SU-DHL-6 (cell line): ENCODE results near the gene ESR1.

Source experiments
- EZH2phosphoT487 ChIP-seq: fragments of 200-600 bp; sonication (generic), shearing (Covaris generic); conservative IDR thresholded peaks from 2 replicates; pipeline ENCODE4 v1.6.1; 2018; ENCODE audit warnings: mild to moderate bottlenecking, antibody characterized with exemption, low read length, moderate library complexity, mixed read lengths
- TF ChIP-seq, protein P1 (sequence below): fragments of 200-600 bp; sonication (generic); IDR thresholded peaks from one replicate; pipeline ENCODE4 v1.5.1; 2017; ENCODE audit warnings: antibody characterized with exemption, mild to moderate bottlenecking, low read length, moderate library complexity; ENCODE audit not compliant: insufficient read depth, poor library complexity, severe bottlenecking

DNA sequence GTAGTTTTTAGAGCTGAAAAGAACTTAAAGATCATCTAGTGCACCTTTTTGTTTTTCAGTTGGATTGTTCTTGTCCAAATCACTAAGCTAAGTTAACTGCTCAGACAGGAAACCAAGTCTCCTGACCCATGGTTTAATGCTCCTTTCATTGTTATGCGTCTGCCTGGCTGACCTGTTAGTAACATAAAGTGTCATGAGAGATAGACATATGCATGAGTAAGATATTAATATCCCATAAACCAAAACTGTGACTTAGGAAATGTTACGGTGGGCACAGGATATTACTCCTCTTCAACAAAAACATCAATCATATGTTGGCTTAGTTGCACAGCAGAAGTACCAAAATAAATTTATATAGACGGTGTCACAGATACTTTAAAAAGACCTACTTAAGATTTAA lies 84.0 kb downstream of the ESR1 start:
- TF ChIP-seq, protein P1, sequence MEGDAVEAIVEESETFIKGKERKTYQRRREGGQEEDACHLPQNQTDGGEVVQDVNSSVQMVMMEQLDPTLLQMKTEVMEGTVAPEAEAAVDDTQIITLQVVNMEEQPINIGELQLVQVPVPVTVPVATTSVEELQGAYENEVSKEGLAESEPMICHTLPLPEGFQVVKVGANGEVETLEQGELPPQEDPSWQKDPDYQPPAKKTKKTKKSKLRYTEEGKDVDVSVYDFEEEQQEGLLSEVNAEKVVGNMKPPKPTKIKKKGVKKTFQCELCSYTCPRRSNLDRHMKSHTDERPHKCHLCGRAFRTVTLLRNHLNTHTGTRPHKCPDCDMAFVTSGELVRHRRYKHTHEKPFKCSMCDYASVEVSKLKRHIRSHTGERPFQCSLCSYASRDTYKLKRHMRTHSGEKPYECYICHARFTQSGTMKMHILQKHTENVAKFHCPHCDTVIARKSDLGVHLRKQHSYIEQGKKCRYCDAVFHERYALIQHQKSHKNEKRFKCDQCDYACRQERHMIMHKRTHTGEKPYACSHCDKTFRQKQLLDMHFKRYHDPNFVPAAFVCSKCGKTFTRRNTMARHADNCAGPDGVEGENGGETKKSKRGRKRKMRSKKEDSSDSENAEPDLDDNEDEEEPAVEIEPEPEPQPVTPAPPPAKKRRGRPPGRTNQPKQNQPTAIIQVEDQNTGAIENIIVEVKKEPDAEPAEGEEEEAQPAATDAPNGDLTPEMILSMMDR = no peak
- TF ChIP-seq EZH2phosphoT487 = no peak
